ENCODE data around the gene MXD3.
A peak's percentile ranks its signal among the peaks of the same experiment; 100 is the strongest.

The MXD3 gene

GRCh38 chr5:177304392-177305119 is 7.1 kb downstream of the MXD3 start (continued):
- TF ChIP-seq, protein P1, sequence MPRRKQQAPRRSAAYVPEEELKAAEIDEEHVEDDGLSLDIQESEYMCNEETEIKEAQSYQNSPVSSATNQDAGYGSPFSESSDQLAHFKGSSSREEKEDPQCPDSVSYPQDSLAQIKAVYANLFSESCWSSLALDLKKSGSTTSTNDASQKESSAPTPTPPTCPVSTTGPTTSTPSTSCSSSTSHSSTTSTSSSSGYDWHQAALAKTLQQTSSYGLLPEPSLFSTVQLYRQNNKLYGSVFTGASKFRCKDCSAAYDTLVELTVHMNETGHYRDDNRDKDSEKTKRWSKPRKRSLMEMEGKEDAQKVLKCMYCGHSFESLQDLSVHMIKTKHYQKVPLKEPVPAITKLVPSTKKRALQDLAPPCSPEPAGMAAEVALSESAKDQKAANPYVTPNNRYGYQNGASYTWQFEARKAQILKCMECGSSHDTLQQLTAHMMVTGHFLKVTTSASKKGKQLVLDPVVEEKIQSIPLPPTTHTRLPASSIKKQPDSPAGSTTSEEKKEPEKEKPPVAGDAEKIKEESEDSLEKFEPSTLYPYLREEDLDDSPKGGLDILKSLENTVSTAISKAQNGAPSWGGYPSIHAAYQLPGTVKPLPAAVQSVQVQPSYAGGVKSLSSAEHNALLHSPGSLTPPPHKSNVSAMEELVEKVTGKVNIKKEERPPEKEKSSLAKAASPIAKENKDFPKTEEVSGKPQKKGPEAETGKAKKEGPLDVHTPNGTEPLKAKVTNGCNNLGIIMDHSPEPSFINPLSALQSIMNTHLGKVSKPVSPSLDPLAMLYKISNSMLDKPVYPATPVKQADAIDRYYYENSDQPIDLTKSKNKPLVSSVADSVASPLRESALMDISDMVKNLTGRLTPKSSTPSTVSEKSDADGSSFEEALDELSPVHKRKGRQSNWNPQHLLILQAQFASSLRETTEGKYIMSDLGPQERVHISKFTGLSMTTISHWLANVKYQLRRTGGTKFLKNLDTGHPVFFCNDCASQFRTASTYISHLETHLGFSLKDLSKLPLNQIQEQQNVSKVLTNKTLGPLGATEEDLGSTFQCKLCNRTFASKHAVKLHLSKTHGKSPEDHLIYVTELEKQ (tag by site-specific recombination; IDR thresholded peaks at IDR 0.05; ENCODE audit: borderline replicate concordance) = no peak
- TF ChIP-seq ZEB2 (tag by site-specific recombination; IDR thresholded peaks at IDR 0.05) (no peak), ZNF530 (tag by site-specific recombination; IDR thresholded peaks at IDR 0.05; ENCODE audit: low read depth) (no peak), SCRT1 (tag by site-specific recombination; IDR thresholded peaks at IDR 0.05; ENCODE audit: borderline replicate concordance) (no peak), ZNF600 (tag by site-specific recombination; IDR thresholded peaks at IDR 0.05) (no peak), ZBTB48 (tag by site-specific recombination; IDR thresholded peaks at IDR 0.05) (no peak), ZNF792 (tag by site-specific recombination; IDR thresholded peaks at IDR 0.05) (no peak), ZNF133 (tag by site-specific recombination; IDR thresholded peaks at IDR 0.05) (no peak), ZNF138 (tag by site-specific recombination; IDR thresholded peaks at IDR 0.05; ENCODE audit: borderline replicate concordance) (no peak), IKZF3 (tag by site-specific recombination; IDR thresholded peaks at IDR 0.05) (no peak; the same call in 1 of the 2 replicates), ZNF184 (tag by site-specific recombination; IDR thresholded peaks at IDR 0.05) (no peak), SP2 (tag by site-specific recombination; IDR thresholded peaks at IDR 0.05) (0 out of 2 replicates have a peak, but pooled peaks have one; percentile 24), ZNF2 (tag by site-specific recombination; IDR thresholded peaks at IDR 0.05) (no peak), ZNF266 (tag by site-specific recombination; IDR thresholded peaks at IDR 0.05; ENCODE audit: low read depth) (no peak), ZNF513 (tag by site-specific recombination; IDR thresholded peaks at IDR 0.05) (no peak), ZNF114 (tag by site-specific recombination; IDR thresholded peaks at IDR 0.05) (no peak), ZBTB6 (tag by site-specific recombination; IDR thresholded peaks at IDR 0.05) (no peak), PBX3 (CRISPR knock-in tag; IDR thresholded peaks at IDR 0.05) (no peak), ZNF174 (tag by site-specific recombination; IDR thresholded peaks at IDR 0.05) (no peak), ZBTB7A (tag by site-specific recombination; IDR thresholded peaks at IDR 0.05; ENCODE audit: low read depth) (no peak), ZNF580 (tag by site-specific recombination; IDR thresholded peaks at IDR 0.05) (no peak), KLF10 (tag by site-specific recombination; IDR thresholded peaks at IDR 0.05) (no peak), ZFP69B (tag by site-specific recombination; IDR thresholded peaks at IDR 0.05) (no peak), YY1 (tag by site-specific recombination; IDR thresholded peaks at IDR 0.05) (no peak), ZNF335 (tag by site-specific recombination; conservative IDR thresholded peaks at IDR 0.05) (peak; percentile 16), ZNF596 (tag by site-specific recombination; IDR thresholded peaks at IDR 0.05) (0 out of 2 replicates have a peak, but pooled peaks have one; percentile 17)
